ENCODE results near the gene NME7.
A peak's percentile ranks its signal among the peaks of the same experiment; 100 is the strongest.
"Not testable (repeated sequence)": the region's sequence is repeated elsewhere in the genome, so short reads cannot be mapped to it uniquely, and the experiment has no call there.

NME7 gene

GRCh38 chr1:169305948-169306347 lies 61.6 kb downstream of the NME7 start:
- DNase-seq (ENCODE audit: low spot score): no peak

- DNase-seq (ENCODE audit: low spot score): no peak
Observed at GRCh38 chr1:169305356-169305755, 62.2 kb downstream of the NME7 start.

- DNase-seq (ENCODE audit: low spot score): no peak
Observed at GRCh38 chr1:169300854-169301253, 66.7 kb downstream of the NME7 start.

- DNase-seq (ENCODE audit: low spot score): no peak
Observed at GRCh38 chr1:169298441-169298840, 69.2 kb downstream of the NME7 start.

- DNase-seq (ENCODE audit: low spot score): no peak
Observed at GRCh38 chr1:169295846-169296245, 71.8 kb downstream of the NME7 start.

GRCh38 chr1:169295425-169295824 lies 72.2 kb downstream of the NME7 start:
- DNase-seq (ENCODE audit: low spot score): no peak

GRCh38 chr1:169289016-169289415 lies 78.6 kb downstream of the NME7 start:
- no peak for DNase-seq (ENCODE audit: low spot score)

GRCh38 chr1:169288011-169288414 lies 79.6 kb downstream of the NME7 start:
- DNase-seq (ENCODE audit: low spot score): peak; percentile 48

GRCh38 chr1:169287280-169287679 lies 80.3 kb downstream of the NME7 start:
- no peak for DNase-seq (ENCODE audit: low spot score)

- not testable (repeated sequence) for DNase-seq (ENCODE audit: low spot score)
Observed at GRCh38 chr1:169281562-169281961, 86.0 kb downstream of the NME7 start.

GRCh38 chr1:169271098-169271497 lies 96.5 kb downstream of the NME7 start:
- peak; percentile 9 for DNase-seq (ENCODE audit: low spot score)

- DNase-seq (ENCODE audit: low spot score): no peak
Observed at GRCh38 chr1:169266133-169266532, 101.5 kb downstream of the NME7 start.

GRCh38 chr1:169263059-169263458 lies 104.5 kb downstream of the NME7 start:
- DNase-seq (ENCODE audit: low spot score): no peak

GRCh38 chr1:169261884-169262283 lies 105.7 kb downstream of the NME7 start:
- DNase-seq (ENCODE audit: low spot score): no peak

- DNase-seq (ENCODE audit: low spot score): no peak
Observed at GRCh38 chr1:169260478-169261151, 107.0 kb downstream of the NME7 start.

GRCh38 chr1:169259816-169260215 lies 107.8 kb downstream of the NME7 start:
- DNase-seq (ENCODE audit: low spot score): no peak

GRCh38 chr1:169250795-169251194 lies 116.8 kb downstream of the NME7 start:
- no peak for DNase-seq (ENCODE audit: low spot score)

- no peak for DNase-seq (ENCODE audit: low spot score)
Observed at GRCh38 chr1:169250022-169250421, 117.6 kb downstream of the NME7 start.

GRCh38 chr1:169249611-169250010 lies 118.0 kb downstream of the NME7 start:
- DNase-seq (ENCODE audit: low spot score): no peak

- DNase-seq (ENCODE audit: low spot score): no peak
Observed at GRCh38 chr1:169245706-169246105, 121.9 kb downstream of the NME7 start.

- no peak for DNase-seq (ENCODE audit: low spot score)
Observed at GRCh38 chr1:169240449-169241232, 127.0 kb downstream of the NME7 start.

- DNase-seq (ENCODE audit: low spot score): no peak
Observed at GRCh38 chr1:169236880-169237279, 130.7 kb downstream of the NME7 start.

- DNase-seq (ENCODE audit: low spot score): peak; percentile 7
Observed at GRCh38 chr1:169236143-169236542, 131.5 kb downstream of the NME7 start.

GRCh38 chr1:169235568-169235967 lies 132.0 kb downstream of the NME7 start:
- DNase-seq (ENCODE audit: low spot score): no peak
